GM10847 (cell line): ENCODE measurements around the gene CIDEB.

ENCODE experiments used
- POLR2A ChIP-seq: IDR thresholded peaks from 2 replicates; pipeline ENCODE4 v1.6.1; 2011; ENCODE audit not compliant: insufficient read length; ENCODE audit errors: extremely low read depth

The CIDEB gene

DNA sequence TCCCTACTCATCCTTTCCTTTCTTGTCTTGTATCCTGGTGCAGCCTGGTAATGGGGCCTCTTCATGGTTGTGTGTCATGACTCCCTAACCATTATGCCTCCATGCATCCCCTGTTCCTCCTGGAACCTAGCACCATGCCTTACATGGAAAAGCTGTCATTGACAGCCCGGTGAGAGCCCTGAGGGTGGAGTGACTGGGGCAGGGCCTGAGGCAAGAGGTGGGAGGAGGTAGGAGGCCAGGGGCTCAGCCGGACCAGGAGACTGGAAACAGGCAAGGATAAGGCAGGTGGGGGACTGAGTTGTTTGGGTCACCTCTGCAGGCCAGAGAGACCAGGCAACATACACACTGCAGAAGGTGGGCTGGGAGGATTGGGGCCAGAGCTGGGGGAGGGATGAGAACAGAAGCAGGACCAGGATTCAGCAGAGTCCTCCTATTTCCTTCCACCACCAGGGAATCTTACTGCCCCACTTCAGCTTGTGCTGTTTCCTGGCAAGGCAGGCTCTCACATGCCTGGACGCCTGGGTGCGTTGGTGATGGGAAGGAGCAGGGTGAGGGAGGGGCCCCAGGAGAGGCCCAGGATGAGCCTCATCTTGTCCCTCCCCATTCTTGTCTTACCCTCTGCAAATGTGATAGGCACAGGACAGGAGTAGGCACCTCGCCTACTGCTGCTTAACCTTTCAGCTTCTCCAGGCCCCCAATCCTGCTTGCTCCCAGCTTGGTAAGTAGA lies 1.9 kb upstream of the CIDEB start, which contains the start of gene LTB4R2:
LTB4R2 (plus strand) TSS at position 603 of the 727 bp plus-strand sequence. CDS start 525 bp downstream, outside the sequence.
- TF ChIP-seq POLR2A: no peak

DNA sequence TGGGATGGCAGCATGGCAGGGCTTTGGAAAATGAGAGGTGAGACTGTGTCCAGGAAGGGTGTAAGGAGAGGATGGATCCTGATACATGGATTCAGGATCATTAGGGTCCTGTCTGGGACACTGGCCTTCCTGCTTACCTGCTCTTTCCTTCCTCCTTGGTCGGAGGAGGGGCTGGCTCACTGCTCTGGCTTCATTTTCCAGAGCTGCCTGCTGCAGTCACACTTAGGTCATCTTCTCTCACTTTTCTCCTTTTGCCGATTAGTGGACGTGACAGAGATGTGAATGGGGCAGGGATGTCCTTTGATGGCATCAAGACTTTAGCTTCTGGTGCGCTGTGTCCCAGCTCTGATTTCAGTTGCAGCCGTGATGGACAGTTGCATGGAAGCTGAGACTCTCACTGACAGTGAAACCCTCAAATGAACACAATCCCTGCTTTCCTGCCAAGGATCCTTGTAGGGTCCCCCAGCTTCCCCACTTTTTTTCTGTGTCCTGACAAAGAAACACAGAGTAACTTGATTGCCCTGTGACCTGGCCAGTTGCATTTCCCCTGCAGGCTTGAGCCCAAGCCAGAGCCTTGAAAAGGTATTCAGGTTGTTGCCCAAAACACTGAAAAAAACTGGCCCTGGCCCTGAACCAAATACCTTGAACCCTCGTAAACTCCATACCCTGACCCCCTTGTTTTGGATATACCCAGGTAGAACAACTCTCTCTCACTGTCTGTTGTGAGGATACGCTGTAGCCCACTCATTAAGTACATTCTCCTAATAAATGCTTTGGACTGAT lies 756 bp upstream of the CIDEB start:
- no peak for TF ChIP-seq POLR2A

DNA sequence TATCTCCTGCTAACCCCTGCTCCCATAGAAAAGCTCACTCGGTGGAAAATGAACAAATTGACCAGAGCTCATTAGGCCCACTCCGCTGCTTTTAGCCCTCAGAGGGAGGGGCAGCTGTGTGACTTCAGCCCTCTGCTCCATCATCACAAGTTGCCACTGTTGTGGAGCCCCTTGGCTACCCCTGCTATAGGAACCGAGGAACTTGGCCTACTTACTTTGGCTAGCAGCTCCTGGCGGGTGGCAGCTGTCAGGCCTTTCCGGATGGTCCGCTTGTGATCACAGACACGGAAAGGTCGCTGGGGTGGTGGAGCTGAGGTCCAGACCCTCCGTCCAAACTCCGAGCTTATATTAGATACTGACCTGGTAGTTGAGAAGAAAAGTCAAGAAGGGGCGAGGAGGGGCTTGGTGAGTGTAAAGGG lies 612 bp downstream of the CIDEB start:
- no peak for TF ChIP-seq POLR2A

DNA sequence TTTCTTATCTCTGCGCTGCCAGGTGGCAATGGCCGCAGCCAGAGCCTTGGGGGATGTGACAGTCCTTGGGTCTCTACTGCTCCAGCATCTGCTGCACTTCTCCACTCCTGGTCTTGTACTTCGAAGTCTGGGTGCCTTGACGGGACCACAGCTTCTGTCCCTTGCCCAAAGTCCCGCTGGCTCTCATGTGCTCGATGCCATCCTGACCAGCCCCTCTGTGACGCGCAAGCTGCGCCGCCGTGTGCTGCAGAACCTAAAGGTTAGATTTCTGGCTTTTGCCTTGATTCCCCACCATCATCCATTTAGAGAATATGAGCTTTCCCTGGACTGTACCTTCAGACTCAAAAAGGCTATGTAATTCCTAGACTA lies 3.8 kb downstream of the CIDEB start:
- TF ChIP-seq POLR2A: no peak

DNA sequence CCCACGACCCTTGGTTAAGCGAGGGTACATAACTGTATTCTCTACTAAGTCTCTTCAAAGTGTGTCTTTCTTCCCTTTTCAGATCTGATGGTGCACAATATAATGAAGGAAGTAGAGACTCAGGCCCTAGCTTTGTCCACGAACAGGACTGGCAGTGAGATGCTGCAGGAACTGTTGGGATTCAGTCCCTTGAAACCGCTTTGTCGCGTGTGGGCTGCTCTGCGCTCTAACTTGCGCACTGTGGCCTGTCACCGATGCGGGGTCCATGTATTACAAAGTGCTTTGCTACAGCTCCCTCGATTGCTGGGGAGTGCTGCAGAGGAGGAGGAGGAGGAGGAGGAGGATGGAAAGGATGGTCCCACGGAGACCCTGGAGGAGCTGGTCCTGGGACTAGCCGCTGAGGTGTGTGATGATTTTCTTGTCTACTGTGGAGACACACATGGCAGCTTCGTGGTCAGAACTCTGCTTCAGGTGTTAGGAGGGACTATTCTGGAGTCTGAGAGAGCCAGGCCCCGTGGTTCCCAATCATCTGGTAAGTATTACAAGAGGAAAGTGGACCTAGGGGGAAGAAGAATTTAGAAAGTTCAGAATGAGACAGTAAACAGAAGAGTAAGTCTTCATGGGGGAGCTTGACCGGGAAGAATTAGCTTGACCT lies 7.3 kb downstream of the CIDEB start:
- no peak for TF ChIP-seq POLR2A

DNA sequence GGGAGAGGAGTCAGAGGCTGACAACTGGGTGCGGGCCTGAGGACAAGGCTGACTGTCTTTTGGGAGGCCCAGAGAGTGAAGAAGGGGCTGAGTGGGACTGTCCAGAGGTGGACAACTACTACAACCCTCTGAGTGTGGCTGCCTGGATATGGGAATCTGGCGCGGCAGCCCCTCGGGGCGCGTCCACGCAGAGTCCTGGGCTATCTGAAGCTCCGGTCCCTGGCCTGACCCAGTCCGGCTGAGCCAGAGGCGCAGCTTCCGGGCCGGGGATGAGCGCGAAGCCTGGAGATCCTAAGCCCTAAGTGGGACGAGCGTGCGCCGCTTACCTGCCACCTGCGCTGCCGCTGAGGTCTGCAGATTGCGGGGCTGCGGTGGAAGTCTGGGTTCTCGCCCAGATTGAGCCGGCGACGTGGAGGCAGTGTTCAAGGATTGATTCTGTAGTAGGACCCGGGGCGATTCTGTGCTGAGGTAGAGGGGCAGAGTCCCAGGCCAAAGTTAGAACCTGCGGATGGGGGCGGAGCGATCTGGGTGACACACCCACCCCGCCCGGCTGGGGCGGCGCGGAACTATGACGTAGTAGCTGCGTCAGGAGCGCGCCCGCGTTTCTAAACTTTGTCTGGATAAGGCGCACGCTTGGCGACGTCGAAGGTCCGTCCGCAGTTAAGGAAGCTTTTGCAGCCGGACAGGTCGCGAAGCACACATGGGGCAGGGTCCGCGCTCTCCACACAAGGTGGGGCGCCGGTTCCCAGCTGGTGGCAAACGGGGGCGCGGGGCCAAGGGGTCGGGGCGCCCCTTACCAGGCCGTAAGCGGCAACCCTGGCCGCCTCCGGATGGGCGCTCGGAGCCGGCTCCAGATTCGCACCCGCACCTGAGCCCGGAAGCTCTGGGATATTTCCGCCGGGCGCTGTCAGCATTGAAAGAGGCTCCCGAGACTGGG lies 8.3 kb downstream of the CIDEB start, which contains the start of the genes DHRS1 and NOP9:
DHRS1 (minus strand) TSS at position 526 of the 937 bp plus-strand sequence. CDS start 674 bp downstream, outside the sequence.
NOP9 (plus strand) TSS at position 596 of the 937 bp plus-strand sequence; CDS start at position 701, 105 bp downstream.
- peak; percentile 47 for TF ChIP-seq POLR2A

DNA sequence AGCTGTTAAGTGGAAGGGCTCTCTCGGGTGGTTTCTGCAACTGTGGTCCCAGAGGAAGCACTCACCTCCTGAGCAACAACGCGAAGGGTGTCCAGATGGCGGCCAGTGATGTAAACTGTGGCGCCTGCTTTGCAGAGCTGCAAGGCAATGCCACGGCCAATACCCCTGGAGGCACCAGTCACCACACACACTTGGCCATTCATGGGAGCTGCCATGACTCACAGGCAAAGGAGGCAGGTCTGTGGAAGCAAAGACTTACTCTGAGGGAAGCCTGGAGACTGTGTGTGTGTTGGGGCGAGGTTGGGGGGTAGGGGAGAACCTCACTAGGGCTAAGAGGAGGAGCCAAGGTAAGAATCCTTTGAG lies 8.9 kb downstream of the CIDEB start:
- no peak for TF ChIP-seq POLR2A

DNA sequence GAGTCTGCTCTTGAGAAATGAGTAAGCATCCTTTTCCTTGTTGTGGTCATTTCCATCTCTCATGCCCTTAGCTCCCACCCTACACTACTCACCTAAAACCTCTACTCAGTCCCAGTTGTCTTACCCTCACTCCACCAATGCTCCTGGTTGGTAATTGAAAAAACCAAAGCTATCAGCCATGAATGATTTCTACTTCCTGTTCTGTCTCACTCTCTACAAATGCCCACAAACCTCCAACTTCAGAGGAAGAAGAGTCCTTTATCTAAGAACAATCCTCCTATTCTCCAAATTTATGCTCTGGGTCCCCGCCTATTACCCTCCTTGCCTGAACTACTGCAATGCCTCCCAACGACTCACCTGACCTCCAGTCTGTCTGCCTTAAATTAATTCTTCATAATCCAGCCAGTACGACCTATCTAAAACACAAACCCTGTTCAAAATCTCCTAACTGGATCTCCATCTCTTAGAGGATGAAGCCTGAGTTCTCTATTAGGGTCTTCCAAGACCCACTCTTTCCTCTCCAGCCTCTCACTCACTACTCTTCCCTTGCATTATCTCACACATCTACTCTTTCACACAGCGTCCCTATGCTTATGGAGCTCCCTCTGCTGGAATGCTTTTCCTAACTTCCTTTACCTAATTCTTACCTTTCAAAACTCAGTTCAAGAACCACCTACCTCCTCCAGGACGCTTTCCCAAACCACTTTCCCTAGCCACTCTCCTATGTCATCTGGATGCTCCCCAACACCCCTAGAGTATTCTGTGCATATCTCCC lies 10.4 kb downstream of the CIDEB start:
- no peak for TF ChIP-seq POLR2A

DNA sequence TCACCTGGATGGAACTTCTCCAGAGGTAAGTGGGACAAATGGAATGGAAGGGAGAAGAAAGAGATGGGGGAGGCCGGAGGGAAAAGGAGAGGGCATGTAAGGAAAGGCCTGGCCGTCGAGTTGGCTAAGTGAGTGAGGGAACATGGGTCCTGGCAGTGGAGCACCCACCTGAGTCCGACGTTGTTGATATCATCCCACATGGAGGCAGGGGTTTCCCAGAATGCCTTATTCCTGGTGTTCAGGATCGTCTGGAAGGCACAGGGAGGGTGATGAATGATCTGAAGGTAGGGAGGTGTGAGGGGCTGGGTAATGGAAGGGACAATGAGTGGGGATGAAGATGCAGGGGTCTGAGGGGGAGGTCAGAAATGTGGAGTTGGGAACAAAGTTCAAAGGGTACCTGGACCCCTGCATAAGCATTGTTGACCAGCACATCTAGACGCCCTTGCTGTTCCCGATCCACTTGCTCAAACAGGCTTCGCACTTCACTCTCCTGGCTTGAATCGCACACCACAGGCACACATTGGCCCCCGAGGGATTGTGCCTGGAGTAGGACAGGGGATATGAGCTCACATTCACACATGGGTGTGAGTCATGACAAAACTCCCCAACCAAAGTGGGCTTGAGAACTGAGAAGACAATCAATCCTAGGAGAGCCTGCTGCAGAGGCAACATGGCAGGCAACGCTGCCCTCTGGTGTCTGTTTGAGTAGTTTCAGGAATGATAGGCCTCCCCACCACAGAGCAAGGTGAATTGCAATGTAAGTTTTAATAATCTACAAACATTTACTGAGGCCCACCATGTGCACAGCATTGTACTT lies 11.2 kb downstream of the CIDEB start:
- TF ChIP-seq POLR2A: no peak

DNA sequence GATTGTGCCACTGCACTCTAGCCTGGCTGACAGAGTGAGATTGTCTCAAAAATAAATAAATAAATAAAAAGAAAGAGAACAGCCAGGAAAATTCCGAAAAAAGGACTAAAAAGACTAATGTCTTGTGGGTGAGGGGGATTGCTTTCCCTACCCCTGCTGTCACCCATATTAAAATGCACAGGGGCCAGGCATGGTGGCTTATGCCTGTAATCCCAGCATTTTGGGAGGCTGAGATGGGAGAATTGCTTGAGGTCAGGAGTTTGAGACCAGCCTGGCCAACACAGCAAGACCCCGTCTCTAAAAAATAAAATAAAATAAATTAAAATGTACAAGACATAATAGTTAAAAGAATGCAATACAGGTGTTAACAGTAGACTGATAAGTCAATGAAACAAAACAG lies 14.3 kb downstream of the CIDEB start:
- TF ChIP-seq POLR2A: no peak

DNA sequence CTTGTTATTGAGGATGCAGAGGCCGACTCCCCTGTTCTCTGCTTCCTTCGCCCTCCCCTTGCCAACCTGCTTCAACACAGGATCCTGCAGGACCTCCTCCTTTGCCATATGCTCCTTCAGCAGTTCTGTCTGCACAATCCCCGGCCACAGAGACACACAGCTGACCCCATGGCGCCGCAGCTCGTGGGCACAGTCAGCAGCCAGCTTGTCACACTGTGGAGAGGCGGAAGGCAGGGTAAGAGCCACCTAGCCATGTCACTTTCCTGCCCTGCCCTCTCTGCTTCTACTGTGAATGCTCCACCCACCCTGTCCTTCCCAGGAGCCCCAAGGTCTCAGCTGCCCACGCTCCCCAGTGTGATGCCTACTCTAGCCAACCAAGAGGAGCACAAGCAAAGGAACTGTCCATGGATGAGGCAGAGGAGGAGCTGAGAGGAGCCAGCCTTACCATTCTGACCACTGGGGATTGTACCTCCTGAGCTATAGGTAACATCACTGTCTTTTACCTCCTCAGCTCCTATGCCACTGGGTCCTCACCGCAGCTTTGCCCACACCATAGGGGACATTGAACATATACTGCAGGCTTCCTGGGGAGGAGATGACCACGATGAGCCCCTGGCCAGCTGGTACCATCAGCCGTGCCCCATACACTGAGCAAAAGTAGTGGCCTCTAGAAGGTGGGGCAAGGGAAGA lies 15.5 kb downstream of the CIDEB start:
- TF ChIP-seq POLR2A: no peak

DNA sequence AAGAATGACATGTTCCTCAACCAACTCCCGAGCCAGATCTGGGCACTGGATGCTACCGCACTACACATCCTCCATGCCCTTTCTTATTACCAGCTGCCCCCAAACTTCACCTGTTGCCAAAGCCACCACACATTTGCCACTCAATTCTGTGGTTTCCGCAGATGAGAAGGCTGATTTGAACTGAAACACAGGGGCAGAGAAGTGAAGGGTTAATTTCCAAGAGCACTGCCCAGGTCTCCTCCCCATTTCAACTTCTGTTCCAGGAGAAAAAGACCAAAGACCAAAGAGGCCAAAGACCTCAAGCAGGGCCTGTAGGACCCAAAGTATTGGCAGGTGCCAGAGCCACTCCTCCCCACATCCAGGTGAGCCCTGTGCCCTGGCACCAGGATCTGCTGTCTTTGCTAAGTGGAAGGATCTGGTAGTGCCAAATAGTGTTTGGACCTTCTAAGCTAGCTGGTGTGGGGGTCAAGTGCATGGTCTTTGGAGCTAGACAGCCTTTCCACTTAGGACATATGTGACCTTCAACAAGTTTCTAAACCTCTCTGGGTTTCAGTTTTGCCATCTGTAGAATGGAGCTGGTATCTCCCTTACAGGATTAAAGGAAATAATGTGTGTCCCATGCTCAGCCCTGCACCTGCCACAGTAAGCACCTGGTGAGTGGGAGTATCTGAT lies 16.2 kb downstream of the CIDEB start:
- TF ChIP-seq POLR2A: no peak
